HG02588 (cell line): ENCODE results near the gene MTARC2.

Experiments
- ATAC-seq: cut with Tn5 transposase; IDR thresholded peaks from one replicate; pipeline ENCODE4 v1.9.1; 2021; ENCODE audit warnings: mild to moderate bottlenecking, moderate library complexity; ENCODE audit not compliant: unreplicated experiment

MTARC2 gene

DNA sequence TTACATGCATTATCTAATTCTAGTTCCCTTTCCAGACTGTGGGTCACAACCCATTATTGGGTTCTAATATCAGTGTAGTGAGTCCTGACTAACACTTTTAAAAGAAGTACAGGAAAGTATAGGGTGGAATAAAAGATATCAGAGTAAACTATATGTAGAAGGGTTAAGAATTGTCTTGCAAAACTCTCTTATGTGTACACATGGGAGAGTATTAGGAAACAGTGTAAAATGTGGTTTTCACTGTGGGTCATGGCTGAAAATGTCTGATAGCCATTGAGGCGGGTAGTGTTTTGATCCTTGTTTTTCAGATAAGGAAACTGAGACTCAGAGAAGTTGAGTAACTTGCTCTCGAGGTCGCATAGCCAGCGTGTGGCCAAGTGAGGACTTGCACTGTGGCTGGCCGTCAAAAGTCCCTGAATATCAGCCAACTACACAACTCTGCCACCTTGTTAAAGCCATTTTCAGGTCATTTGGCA is 20.0 kb downstream of the MTARC2 start:
- no peak for ATAC-seq

DNA sequence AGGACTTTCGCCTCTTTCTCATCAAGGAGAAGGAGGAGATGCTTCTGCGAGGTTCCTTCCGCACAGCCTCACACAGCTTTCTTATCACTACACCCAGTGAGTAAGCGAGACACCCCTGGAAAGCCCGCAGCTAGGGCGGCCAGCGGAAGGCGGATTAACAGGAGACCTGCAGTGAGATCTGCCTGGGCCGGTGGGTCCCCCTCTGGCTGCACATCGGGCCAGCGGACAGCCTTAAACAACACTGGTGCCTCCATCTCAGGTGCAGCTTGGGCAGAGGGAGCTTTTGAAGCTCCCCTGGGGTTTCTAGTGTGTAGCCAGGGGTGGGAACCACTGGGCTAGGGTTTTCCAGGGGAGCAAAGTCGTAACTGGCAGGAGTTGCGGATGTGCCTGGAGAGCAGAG is 21.1 kb downstream of the MTARC2 start:
- ATAC-seq: no peak

DNA sequence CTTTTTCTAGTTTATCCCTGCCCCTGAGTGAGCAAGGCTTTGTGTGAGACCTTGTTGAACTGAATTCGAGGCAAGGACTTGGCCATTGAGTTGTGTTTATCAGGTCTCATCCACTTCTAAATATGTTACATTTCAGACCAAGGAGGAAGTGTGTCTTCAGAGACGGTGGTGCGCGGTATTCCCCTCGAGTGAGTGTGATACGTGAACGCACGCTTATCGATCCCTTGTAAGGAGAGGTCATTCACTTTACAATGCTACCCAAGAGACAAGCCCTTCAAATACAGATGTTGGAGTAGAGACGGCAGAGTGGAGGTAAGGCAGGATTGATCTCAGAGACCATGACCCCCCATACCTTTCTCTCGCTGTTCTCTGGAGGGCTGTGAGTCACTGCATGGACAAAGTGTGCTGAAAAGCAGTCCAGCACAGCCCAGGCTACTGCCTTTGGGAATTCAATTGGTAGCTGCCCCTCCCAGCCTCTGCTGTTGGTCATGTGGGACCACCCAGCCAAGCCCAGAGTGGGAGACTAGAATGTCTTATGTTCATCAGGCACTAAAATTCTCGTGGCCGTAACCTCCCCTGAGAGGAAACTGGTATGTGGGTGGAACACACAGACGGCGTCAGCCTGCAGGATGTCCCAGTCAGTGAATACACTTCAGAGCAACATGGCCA is 22.3 kb downstream of the MTARC2 start:
- ATAC-seq: peak; percentile 69

DNA sequence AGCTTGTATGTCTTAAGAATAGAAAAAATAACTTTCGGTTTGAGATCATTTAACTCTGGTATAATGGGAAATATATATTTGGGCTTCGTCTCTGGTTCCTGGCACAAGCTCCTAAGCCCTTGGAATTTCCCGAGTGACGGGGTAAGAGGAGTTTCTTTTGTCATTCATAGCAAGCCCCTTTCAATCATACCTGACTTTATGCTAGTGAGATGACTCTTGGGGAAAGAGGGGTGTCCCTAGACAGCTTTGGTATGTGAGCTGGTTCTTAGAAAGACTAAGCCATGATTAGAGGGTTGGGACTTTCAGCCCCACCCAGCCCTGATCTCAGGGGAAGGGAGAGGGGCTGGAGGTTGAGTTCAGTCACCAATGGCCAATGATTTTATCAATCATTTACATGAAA is 24.7 kb downstream of the MTARC2 start:
- ATAC-seq: peak; percentile 33

- no peak for ATAC-seq
Measured at GRCh38 chr1:220775240-220775853, 27.2 kb downstream of the MTARC2 start.

DNA sequence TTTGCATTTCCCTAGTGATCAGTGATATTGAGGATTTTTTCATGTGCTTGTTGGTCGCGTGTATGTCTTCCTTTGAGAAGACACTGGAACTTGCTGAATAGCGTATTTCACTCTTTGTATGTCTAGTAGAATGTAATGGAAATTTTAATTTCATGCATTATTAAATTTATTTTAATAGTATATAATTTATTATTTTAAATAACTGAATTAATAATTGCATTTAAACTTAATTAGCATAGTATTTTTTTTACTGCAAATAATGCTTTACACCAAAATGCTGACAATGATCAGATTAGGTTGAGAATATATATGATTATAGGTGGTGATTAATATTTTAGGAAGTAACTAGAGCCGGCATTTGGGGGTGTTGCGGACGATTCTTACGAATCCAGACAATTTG is 28.1 kb downstream of the MTARC2 start:
- no peak for ATAC-seq

DNA sequence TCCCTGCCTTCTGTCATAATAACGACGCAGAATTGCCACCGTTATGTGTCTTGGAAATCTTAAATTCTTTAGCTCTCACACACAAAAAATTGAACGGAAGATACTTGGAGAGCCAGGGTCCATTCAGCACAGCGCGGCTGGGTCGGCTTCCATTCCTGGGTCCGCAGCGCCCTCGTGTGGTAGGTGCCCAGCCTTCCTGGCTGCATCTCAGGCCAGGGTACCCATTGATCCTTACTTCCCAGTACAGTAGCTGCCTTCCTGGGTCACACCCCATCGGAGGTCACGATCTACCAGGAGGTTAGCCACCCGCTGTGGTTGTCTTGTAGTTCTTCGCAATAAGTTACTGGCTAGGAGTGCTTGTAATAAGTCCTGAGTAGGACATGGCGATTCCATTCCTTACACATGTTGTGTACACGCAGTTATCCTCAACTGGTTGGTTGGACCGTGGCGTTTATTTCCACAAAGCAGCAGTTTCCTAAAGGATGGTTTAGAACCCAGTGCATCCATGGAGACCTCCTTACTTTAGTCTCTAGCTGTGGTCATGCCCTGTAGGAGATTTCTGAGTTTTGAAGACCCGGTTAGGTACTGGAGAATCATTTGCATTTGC is 28.7 kb downstream of the MTARC2 start:
- peak; percentile 79 for ATAC-seq

- no peak for ATAC-seq
Measured at GRCh38 chr1:220783453-220783852, 35.3 kb downstream of the MTARC2 start.

DNA sequence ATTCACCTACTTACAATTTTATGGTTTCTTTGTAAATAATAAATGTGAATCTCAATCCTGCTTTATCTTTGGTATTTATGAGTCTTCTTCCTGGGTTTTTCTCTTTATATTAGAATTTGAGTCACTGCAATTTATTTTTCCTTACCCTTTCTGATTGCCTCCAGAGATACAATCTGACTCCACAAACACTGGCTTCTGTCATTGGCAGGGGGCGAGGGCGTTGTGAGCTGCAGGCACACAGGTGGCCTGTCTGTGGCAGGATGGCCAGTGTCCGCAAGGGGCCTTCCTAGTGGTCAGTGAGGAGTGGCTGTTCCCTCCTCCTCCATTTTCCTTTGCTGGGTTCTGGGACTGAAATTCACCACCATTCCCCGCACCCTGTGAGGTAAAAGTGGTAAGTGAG is 36.6 kb downstream of the MTARC2 start:
- ATAC-seq: no peak

DNA sequence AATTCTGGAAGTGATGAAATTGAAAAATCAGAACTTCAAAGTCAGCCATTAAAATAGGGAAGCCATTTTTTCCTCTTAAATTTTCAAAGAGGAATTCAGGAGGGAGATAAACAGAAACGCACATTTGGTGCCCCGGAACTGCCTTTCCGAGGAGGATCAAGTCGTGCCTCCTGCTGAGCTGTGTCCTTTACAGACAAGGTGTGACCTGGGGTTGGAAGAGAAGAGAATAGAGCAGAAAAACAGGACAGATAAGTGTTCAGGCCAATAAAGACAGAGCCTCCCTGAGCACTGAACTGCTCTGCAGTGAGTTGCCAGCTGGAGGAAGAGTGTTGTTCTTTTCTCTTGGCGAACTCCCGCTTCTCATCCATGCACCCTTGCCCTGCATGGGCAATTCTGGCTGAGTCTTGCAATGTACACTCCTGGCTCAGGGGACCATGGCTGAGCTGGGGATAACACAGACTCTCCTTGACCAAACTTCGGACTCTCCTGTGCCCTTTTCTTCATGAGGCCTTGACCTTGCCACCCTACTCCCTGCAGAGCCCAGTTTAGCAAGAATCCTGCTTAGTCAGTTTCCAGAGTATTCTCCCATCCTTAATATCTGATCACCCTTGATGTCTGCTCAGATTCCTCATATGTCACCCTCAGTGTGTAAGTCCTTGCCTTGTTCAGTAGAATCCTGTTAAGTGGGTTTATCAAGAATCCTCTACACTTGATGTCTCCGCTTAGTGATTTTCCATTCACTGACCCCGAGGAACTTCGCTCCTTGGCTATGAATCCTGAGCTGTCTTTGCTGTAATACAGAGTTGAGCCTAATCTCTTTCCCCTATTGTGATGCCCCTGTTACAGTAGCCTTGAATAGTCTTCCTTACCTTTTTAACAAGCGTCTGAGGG is 37.3 kb downstream of the MTARC2 start:
- ATAC-seq: no peak

GRCh38 chr1:220786057-220786336 is 37.9 kb downstream of the MTARC2 start:
- ATAC-seq: no peak

- ATAC-seq: peak; percentile 62
Measured at GRCh38 chr1:220786337-220787068, 38.4 kb downstream of the MTARC2 start, which contains the start of gene MTARC1. TSS of gene MTARC1 (plus strand) at chr1:220786913. CDS start at chr1:220786945, 32 bp downstream.

GRCh38 chr1:220787069-220787619 is 39.0 kb downstream of the MTARC2 start:
- peak; percentile 43 for ATAC-seq

- ATAC-seq: no peak
Measured at GRCh38 chr1:220788900-220789299, 40.8 kb downstream of the MTARC2 start.

DNA sequence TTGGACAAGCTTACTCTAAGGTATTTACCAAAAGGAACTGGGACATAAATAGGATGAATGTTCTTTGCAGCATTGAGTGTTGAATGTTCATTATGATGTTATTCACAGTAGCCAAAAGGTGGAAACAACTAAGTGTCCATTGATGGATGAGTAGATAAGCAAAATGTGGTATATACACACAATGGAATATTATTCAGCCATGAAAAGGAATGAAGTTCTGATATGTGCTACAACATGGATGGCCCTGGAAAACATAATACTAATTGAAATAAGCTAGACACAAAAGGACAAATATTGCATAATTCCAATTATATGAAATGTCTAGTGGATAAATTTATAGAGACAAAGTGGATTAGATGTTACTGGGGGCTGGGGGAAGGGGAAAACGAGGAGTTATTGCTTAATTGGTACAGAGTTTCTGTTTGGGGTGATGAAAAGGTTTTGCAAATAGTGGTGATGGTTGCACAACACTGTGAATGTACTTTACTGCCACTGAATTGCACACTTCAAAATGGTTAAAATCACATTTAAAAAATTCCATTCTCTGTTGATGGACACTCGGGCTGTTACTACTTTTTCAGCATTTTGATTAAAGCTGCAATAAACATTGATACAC is 41.5 kb downstream of the MTARC2 start:
- no peak for ATAC-seq

GRCh38 chr1:220791285-220791684 is 43.2 kb downstream of the MTARC2 start:
- no peak for ATAC-seq

DNA sequence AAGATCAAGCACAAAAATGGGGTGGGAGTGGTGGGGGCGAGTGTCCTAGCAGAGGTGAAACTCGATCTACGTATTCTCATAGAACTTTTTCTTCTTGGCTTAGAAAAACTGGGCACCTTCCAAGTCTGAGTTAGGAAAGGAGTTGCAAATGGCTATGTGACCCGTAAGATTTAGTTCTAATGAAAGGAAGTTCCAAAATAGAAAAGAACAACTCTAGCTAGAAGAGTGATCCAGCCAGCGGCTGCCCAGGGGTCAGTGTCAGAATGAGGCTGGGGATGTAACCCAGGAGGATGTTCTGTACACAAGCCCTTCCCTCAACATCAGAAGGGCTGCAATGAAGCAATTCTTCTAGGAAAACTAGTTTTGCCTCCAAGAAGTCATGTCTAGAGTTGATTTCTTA is 43.8 kb downstream of the MTARC2 start:
- ATAC-seq: no peak

- no peak for ATAC-seq
Measured at GRCh38 chr1:220796530-220796929, 48.4 kb downstream of the MTARC2 start.

DNA sequence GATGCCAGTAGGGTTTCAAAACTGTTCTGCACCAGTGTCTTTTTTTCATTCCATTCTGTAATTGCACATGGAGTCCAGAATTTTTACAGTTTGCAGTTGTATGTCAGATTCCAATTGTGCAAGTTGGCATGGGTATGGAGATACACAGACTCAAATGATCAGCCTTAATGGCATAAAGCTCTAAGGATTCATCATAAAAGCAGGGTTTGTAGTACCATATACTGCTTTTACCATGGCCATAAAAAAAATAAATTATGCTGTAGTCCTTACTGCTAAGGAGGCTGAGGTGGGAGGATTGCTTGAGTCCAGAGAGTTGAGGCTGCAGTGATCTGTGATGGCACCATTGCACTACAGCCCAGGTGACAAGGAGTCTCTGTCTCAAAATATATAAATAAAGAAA is 48.9 kb downstream of the MTARC2 start:
- no peak for ATAC-seq

- ATAC-seq: no peak
Measured at GRCh38 chr1:220797553-220797952, 49.4 kb downstream of the MTARC2 start.
